ENCODE measurements around the gene OR2AK2. TPM values are rescaled to one million over a fixed set of nuclear protein-coding genes. Genes with fewer than 3 reads are reported as not detected.
A peak's percentile ranks its signal among the peaks of the same experiment; 100 is the strongest.
"Not testable (repeated sequence)": the region's sequence is repeated elsewhere in the genome, so short reads cannot be mapped to it uniquely, and the experiment has no call there.

OR2AK2 gene
- total and polyA plus RNA-seq, 2 experiments from 2014 or later: 0.35 TPM; not detected in 1

GRCh38 chr1:247936415-247936814 lies 28.6 kb upstream of the OR2AK2 start:
- H3K4me1 Mint-ChIP-seq: no peaks in the 10 kb centered on the region
- Histone ChIP-seq H3K27me3 (ENCODE audit: insufficient read depth) (no peaks in the 10 kb centered on the region), H3K4me3 (no peak overlapping the region), H3K36me3 (ENCODE audit: insufficient read depth) (no peaks in the 10 kb centered on the region), H2AFZ (peak overlapping the region; percentile 66; the same call in 1 of the 2 replicates), H3F3A (replicated peaks; ENCODE audit: low read depth) (no peaks in the 10 kb centered on the region), H3K4me1 (ENCODE audit: insufficient read depth) (no peaks in the 10 kb centered on the region), H3K27ac (ENCODE audit: low read depth) (no peak overlapping the region), H3K4me2 (no peak overlapping the region), H4K20me1 (replicated peaks; ENCODE audit: insufficient read depth) (no peaks in the 10 kb centered on the region), H3K79me2 (replicated peaks; ENCODE audit: insufficient read depth) (no peaks in the 10 kb centered on the region), H3K9me2 (ENCODE audit: insufficient read depth) (no peaks in the 10 kb centered on the region)
- DNase-seq (ENCODE audit: low spot score) (no peak), ATAC-seq (no peak)
- no peak for TF ChIP-seq STAT1 (IDR thresholded peaks at IDR 0.05; ENCODE audit: unreplicated experiment)
- no peak for TF ChIP-seq CREB1 (CRISPR knock-in tag; IDR thresholded peaks at IDR 0.05; ENCODE audit: low read depth)
- TF ChIP-seq ZNF331 (CRISPR knock-in tag; IDR thresholded peaks at IDR 0.05; ENCODE audit: low read depth): no peak
- TF ChIP-seq CTCF (conservative IDR thresholded peaks at IDR 0.05; ENCODE audit: low read depth in 2 of 2): no peak
- TF ChIP-seq JUNB (IDR thresholded peaks at IDR 0.05; ENCODE audit: unreplicated experiment): no peak
- no peak for TF ChIP-seq REST (IDR thresholded peaks at IDR 0.05; ENCODE audit: unreplicated experiment)
- peaks cover 65% of the 10 kb centered on the region for H3K9me3 Mint-ChIP-seq
- no peak overlapping the region for H3K4me3 Mint-ChIP-seq
- peaks cover 24% of the 10 kb centered on the region for H3K36me3 Mint-ChIP-seq (ENCODE audit: low read depth)
- H3K27ac Mint-ChIP-seq: no peak overlapping the region
- H3K27me3 Mint-ChIP-seq (ENCODE audit: insufficient read depth, low read depth, poor library complexity): peaks cover 3% of the 10 kb centered on the region

GRCh38 chr1:247936965-247937734 lies 27.9 kb upstream of the OR2AK2 start:
- TF ChIP-seq CTCF (conservative IDR thresholded peaks at IDR 0.05; ENCODE audit: low read depth in 2 of 2): peak; percentile 88 to 97
- H3F3A ChIP-seq (replicated peaks; ENCODE audit: low read depth); H3K79me2 ChIP-seq (replicated peaks; ENCODE audit: insufficient read depth); H3K27me3 Mint-ChIP-seq (ENCODE audit: insufficient read depth, low read depth, poor library complexity); H3K27me3 ChIP-seq (ENCODE audit: insufficient read depth); H4K20me1 ChIP-seq (replicated peaks; ENCODE audit: insufficient read depth); H3K9me2 ChIP-seq (ENCODE audit: insufficient read depth); H3K4me1 ChIP-seq (ENCODE audit: insufficient read depth); H3K4me1 Mint-ChIP-seq; H3K27ac ChIP-seq (ENCODE audit: low read depth); H3K36me3 ChIP-seq (ENCODE audit: insufficient read depth); H3K27ac Mint-ChIP-seq: not testable (repeated sequence)
- H3K4me3 Mint-ChIP-seq: peak overlapping the region; percentile 67; the same call in 2 of the 3 replicates
- peak overlapping the region; percentile 76 for H3K4me3 ChIP-seq
- peak; percentile 98 for DNase-seq (ENCODE audit: low spot score)
- peak; percentile 98 for ATAC-seq
- peaks cover 65% of the 10 kb centered on the region for H3K9me3 Mint-ChIP-seq
- H2AFZ ChIP-seq: peak overlapping the region; percentile 97; the same call in 1 of the 2 replicates
- H3K4me2 ChIP-seq: peak overlapping the region; percentile 81
- peaks cover 25% of the 10 kb centered on the region for H3K36me3 Mint-ChIP-seq (ENCODE audit: low read depth)
